Neural progenitor cell (in vitro differentiated cells): ENCODE results near the gene RNF125.

Experiments used
- EZH2 ChIP-seq: fragments of 200-600 bp; sonication (generic); IDR thresholded peaks from 2 replicates; pipeline ENCODE4 v1.6.1; 2017; ENCODE audit warnings: antibody characterized with exemption, mild to moderate bottlenecking, moderate library complexity
- EZH2phosphoT487 ChIP-seq: fragments of 200-600 bp; sonication (generic); IDR thresholded peaks from 2 replicates; pipeline ENCODE4 v1.6.1; 2017; ENCODE audit warnings: antibody characterized with exemption
- TF ChIP-seq, protein P1 (sequence below): fragments of 200-600 bp; sonication (generic); IDR thresholded peaks from 2 replicates; pipeline ENCODE4 v1.5.1; 2017; ENCODE audit warnings: antibody characterized with exemption, mild to moderate bottlenecking

DNA sequence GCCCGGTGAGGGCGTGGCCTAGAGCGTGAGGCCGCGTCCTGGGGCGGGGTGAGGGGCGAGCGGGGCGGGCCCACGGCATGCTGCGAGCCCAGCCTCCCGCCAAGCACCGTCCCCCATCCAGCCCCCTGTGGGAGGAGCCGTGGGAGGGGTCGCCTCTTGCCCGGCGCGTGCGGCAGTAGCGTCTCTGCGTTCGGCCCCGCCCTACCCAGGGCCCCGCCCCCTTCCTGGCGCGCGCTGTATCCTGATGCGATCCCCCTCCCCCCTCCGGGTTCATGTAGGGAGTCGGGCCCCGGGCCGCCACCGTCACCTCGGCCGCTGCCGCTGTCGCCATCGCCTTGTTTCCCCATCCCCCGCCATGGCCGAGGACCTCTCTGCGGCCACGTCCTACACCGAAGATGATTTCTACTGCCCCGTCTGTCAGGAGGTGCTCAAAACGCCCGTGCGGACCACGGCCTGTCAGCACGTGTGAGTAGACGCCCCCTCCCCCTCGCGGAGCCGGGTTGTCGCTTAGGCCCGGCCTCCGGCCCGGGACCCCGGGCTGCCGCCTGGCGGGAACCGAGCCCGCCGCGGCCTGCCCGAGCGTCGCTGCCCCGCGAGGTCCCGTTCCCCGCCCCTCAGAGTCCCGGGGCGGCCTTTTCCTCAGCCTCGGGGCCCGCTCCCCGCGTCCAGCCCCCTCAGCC lies 73.9 kb downstream of the RNF125 start:
- TF ChIP-seq, protein P1, sequence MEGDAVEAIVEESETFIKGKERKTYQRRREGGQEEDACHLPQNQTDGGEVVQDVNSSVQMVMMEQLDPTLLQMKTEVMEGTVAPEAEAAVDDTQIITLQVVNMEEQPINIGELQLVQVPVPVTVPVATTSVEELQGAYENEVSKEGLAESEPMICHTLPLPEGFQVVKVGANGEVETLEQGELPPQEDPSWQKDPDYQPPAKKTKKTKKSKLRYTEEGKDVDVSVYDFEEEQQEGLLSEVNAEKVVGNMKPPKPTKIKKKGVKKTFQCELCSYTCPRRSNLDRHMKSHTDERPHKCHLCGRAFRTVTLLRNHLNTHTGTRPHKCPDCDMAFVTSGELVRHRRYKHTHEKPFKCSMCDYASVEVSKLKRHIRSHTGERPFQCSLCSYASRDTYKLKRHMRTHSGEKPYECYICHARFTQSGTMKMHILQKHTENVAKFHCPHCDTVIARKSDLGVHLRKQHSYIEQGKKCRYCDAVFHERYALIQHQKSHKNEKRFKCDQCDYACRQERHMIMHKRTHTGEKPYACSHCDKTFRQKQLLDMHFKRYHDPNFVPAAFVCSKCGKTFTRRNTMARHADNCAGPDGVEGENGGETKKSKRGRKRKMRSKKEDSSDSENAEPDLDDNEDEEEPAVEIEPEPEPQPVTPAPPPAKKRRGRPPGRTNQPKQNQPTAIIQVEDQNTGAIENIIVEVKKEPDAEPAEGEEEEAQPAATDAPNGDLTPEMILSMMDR = no peak
- no peak for TF ChIP-seq EZH2
- no peak for TF ChIP-seq EZH2phosphoT487
